ENCODE data around the gene NUP133. TPM values are rescaled to one million over a fixed set of nuclear protein-coding genes. Genes with fewer than 3 reads are reported as not detected.
"Not testable (repeated sequence)": the region's sequence is repeated elsewhere in the genome, so short reads cannot be mapped to it uniquely, and the experiment has no call there.

The NUP133 gene
- total and polyA plus RNA-seq, 4 donors = 12.9 to 57.6 (median 25.3) TPM

DNA sequence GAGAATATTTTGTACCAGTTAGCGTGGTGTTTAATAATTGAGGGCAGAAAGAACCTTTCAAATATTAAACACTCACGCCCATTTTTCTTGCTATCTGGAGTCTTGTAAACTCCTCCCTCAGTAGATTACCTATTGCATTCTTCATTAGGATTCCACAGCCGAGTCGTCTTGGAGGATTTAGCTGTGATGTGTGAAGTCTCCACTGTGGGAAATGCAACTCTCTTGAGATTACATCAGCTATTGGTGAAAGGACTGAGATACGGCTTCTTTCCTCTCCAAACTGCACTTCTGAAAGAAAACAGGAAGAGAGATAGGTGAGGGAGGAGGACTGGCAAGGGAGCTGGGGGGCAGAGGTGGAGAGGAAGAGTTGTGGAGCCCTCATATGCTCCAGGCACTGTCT, 110.4 kb downstream of the NUP133 start:
- no peaks in the 10 kb centered on the region for H3K36me3 ChIP-seq (ENCODE audit: control insufficient read depth in 4 of 4, insufficient read depth in 4 of 4, low read length in 4 of 4)
- H3K9ac ChIP-seq (ENCODE audit: insufficient read depth in 1 of 2, low read length in 2 of 2) = no peak overlapping the region
- ATAC-seq (ENCODE audit: insufficient read depth, low FRiP score) = no peak
- no peaks in the 10 kb centered on the region for H3K4me1 ChIP-seq (ENCODE audit: control insufficient read depth in 5 of 5, insufficient read depth in 5 of 5, low read length in 5 of 5)
- H3K27me3 ChIP-seq (ENCODE audit: control insufficient read depth in 3 of 3, insufficient read depth in 3 of 3, low read length in 2 of 3) = peaks cover 0 to 21% (median 0%) of the 10 kb centered on the region in 3 donors
- no peak for DNase-seq
- H3K27ac ChIP-seq (ENCODE audit: low read depth in 1 of 2, low read length in 1 of 2) = no peak overlapping the region
- no peak overlapping the region for H3K4me3 ChIP-seq
- TF ChIP-seq, protein P1, sequence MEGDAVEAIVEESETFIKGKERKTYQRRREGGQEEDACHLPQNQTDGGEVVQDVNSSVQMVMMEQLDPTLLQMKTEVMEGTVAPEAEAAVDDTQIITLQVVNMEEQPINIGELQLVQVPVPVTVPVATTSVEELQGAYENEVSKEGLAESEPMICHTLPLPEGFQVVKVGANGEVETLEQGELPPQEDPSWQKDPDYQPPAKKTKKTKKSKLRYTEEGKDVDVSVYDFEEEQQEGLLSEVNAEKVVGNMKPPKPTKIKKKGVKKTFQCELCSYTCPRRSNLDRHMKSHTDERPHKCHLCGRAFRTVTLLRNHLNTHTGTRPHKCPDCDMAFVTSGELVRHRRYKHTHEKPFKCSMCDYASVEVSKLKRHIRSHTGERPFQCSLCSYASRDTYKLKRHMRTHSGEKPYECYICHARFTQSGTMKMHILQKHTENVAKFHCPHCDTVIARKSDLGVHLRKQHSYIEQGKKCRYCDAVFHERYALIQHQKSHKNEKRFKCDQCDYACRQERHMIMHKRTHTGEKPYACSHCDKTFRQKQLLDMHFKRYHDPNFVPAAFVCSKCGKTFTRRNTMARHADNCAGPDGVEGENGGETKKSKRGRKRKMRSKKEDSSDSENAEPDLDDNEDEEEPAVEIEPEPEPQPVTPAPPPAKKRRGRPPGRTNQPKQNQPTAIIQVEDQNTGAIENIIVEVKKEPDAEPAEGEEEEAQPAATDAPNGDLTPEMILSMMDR (IDR thresholded peaks at IDR 0.05; ENCODE audit: control extremely low read depth, extremely low read depth) = no peak
- H3K9me3 ChIP-seq (ENCODE audit: control insufficient read depth in 4 of 4, insufficient read depth in 3 of 4, low read length in 3 of 4) = no peaks in the 10 kb centered on the region
- 39 to 49% methylated on average over 5 of the region's 5 CpGs for WGBS, 2 donors

DNA sequence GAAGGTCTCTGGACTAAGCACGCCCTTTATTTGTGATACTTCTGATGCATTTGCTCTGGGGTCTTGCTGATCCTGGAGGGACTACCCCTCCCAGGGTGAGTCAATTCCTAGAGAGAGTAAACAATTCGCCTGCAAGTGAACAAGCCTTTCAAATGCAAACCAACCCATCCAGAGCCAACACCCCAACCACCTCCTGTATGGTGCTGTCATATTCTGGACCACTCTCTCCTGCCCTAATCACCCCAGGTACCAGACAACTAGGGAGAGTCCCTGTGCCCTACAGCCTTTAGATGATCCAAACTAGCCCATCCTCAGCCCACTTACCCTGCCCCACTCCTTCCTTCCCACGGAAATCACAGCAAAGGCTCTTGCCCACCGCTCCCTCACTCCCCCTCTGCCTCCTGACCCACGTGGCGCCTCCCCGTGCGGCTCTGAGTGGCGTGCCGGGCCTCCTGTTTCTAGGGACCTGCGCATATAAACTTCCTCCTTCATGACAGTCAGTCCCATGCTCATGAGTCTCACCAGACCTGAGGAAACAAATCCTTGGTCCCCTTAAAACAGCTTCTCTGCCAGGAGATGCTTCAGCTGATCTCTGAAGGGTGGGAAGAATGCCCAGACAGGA, 111.4 kb downstream of the NUP133 start:
- ATAC-seq (ENCODE audit: insufficient read depth, low FRiP score) (no peak), DNase-seq (no peak)
- Histone ChIP-seq H3K27ac (ENCODE audit: low read depth in 1 of 2, low read length in 1 of 2) (no peak overlapping the region), H3K4me3 (no peak overlapping the region), H3K4me1 (ENCODE audit: control insufficient read depth in 5 of 5, insufficient read depth in 5 of 5, low read length in 5 of 5) (no peaks in the 10 kb centered on the region), H3K36me3 (ENCODE audit: control insufficient read depth in 4 of 4, insufficient read depth in 4 of 4, low read length in 4 of 4) (no peaks in the 10 kb centered on the region), H3K27me3 (ENCODE audit: control insufficient read depth in 3 of 3, insufficient read depth in 3 of 3, low read length in 2 of 3) (peaks cover 0 to 13% (median 0%) of the 10 kb centered on the region in 3 donors), H3K9ac (ENCODE audit: insufficient read depth in 1 of 2, low read length in 2 of 2) (no peak overlapping the region), H3K9me3 (ENCODE audit: control insufficient read depth in 4 of 4, insufficient read depth in 3 of 4, low read length in 3 of 4) (no peaks in the 10 kb centered on the region)
- 34 to 35% methylated on average over 11 of the region's 11 CpGs for WGBS, 2 donors
- TF ChIP-seq, protein P1 (IDR thresholded peaks at IDR 0.05; ENCODE audit: control extremely low read depth, extremely low read depth) = no peak

DNA sequence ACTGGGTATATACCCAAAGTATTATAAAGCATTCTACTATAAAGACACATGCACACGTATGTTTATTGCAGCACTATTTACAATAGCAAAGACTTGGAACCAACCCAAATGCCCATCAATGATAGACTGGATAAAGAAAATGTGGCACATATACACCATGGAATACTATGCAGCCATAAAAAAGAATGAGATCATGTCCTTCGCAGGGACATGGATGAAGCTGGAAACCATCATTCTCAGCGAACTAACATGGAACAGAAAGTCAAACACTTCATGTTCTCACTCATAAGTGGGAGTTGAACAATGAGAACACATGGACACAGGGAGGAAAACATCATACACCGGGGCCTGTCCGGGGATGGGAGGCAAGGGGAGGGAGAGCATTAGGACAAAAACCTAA, 113.6 kb downstream of the NUP133 start:
- H3K4me1 ChIP-seq (ENCODE audit: control insufficient read depth in 5 of 5, insufficient read depth in 5 of 5, low read length in 5 of 5); H3K27ac ChIP-seq (ENCODE audit: low read depth in 1 of 2, low read length in 1 of 2); H3K9me3 ChIP-seq (ENCODE audit: control insufficient read depth in 4 of 4, insufficient read depth in 3 of 4, low read length in 3 of 4); DNase-seq; H3K9ac ChIP-seq (ENCODE audit: insufficient read depth in 1 of 2, low read length in 2 of 2); H3K4me3 ChIP-seq; H3K27me3 ChIP-seq (ENCODE audit: control insufficient read depth in 3 of 3, insufficient read depth in 3 of 3, low read length in 2 of 3); ATAC-seq (ENCODE audit: insufficient read depth, low FRiP score); H3K36me3 ChIP-seq (ENCODE audit: control insufficient read depth in 4 of 4, insufficient read depth in 4 of 4, low read length in 4 of 4): not testable (repeated sequence)
- WGBS, 2 donors = 90 to 91% methylated on average over 5 of the region's 5 CpGs

DNA sequence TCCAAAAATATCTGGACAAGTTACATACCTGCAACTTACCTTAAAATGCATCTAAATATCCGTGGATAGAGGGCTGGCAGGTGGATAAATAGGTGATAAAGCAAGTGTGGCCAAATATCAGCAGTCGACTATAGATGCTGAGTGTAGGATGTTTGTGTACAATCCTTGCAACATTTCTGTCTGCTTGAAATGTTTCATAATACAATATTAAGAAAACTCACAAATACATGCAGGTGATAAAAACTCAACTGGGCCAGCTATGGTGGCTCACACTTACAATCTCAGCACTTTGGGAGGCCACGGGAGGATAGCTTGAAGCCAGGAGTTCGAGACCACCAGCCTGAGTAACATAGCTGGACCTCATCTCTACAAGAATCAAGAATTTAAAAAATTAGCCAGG, 115.2 kb downstream of the NUP133 start:
- Histone ChIP-seq H3K4me1 (ENCODE audit: control insufficient read depth in 5 of 5, insufficient read depth in 5 of 5, low read length in 5 of 5) (no peaks in the 10 kb centered on the region), H3K27ac (ENCODE audit: low read depth in 1 of 2, low read length in 1 of 2) (no peak overlapping the region), H3K27me3 (ENCODE audit: control insufficient read depth in 3 of 3, insufficient read depth in 3 of 3, low read length in 2 of 3) (peaks cover 0 to 6% (median 0%) of the 10 kb centered on the region in 3 donors), H3K9ac (ENCODE audit: insufficient read depth in 1 of 2, low read length in 2 of 2) (no peak overlapping the region), H3K9me3 (ENCODE audit: control insufficient read depth in 4 of 4, insufficient read depth in 3 of 4, low read length in 3 of 4) (peaks cover 0 to 3% (median 0%) of the 10 kb centered on the region in 4 donors), H3K36me3 (ENCODE audit: control insufficient read depth in 4 of 4, insufficient read depth in 4 of 4, low read length in 4 of 4) (no peaks in the 10 kb centered on the region), H3K4me3 (no peak overlapping the region)
- TF ChIP-seq, protein P1 (IDR thresholded peaks at IDR 0.05; ENCODE audit: control extremely low read depth, extremely low read depth) = no peak
- ATAC-seq (ENCODE audit: insufficient read depth, low FRiP score) (no peak), DNase-seq (no peak)
- WGBS, 2 donors = 80 to 90% methylated on average over 4 of the region's 4 CpGs

Small RNA genes lying within 50 kb of the gene (small RNA-seq; reads per million reads assigned to genes)
- not detected for gene RN7SKP276 (ENCODE audit: low replicate concordance)
- gene RNA5SP78 (ENCODE audit: low replicate concordance) = not detected
- gene RNU4-21P (ENCODE audit: low replicate concordance) = not detected

Other genes with a start within 250 kb of the NUP133 start
- 10 to 100 TPM; 32.3 to 54.4 TPM for gene RAB4A, start 237.2 kb downstream of the NUP133 start, total RNA-seq
- 10 to 100 TPM; 20.2 to 20.7 TPM for gene RAB4A, start 237.2 kb downstream of the NUP133 start, polyA plus RNA-seq
- gene CCSAP, start 165.3 kb downstream of the NUP133 start, total RNA-seq = 10 to 100 TPM in 1 of 2 donors, 1 to 10 TPM in 1; 5.3 to 11.1 TPM
- gene CCSAP, start 165.3 kb downstream of the NUP133 start, polyA plus RNA-seq = 1 to 10 TPM; 1.6 to 3.8 TPM
- under 1 TPM; 0.71 to 0.83 TPM for gene ACTA1, start 74.2 kb downstream of the NUP133 start, total RNA-seq
- 1 to 10 TPM in 1 of 2 donors, under 1 TPM in 1; 0.33 to 1.4 TPM for gene ACTA1, start 74.2 kb downstream of the NUP133 start, polyA plus RNA-seq
- gene ABCB10, start 50.4 kb upstream of the NUP133 start, total RNA-seq = 10 to 100 TPM; 20.5 to 23.5 TPM
- gene ABCB10, start 50.4 kb upstream of the NUP133 start, polyA plus RNA-seq = 1 to 10 TPM; 6.5 to 7.8 TPM
- 10 to 100 TPM; 16.2 to 24.3 TPM for gene TAF5L, start 117.8 kb upstream of the NUP133 start, total RNA-seq
- gene TAF5L, start 117.8 kb upstream of the NUP133 start, polyA plus RNA-seq = 10 to 100 TPM in 1 of 2 donors, 1 to 10 TPM in 1; 7.7 to 13.3 TPM
- 10 to 100 TPM in 1 of 2 donors, 1 to 10 TPM in 1; 7.1 to 10.9 TPM for gene URB2, start 117.9 kb upstream of the NUP133 start, total RNA-seq
- 1 to 10 TPM; 2.6 to 5.0 TPM for gene URB2, start 117.9 kb upstream of the NUP133 start, polyA plus RNA-seq